ENCODE results near the gene SREBF1. TPM values are rescaled to one million over a fixed set of nuclear protein-coding genes. Genes with fewer than 3 reads are reported as not detected.
"Not testable (repeated sequence)": the region's sequence is repeated elsewhere in the genome, so short reads cannot be mapped to it uniquely, and the experiment has no call there.

Gene SREBF1
- total RNA-seq, 1 donor from 2014 or later: 12.6 TPM

GRCh38 chr17:17811381-17812210 lies 25.2 kb downstream of the SREBF1 start:
- no peak for DNase-seq

GRCh38 chr17:17810895-17811248 lies 25.9 kb downstream of the SREBF1 start:
- DNase-seq: no peak

GRCh38 chr17:17810084-17810894 lies 26.5 kb downstream of the SREBF1 start:
- no peak for DNase-seq

GRCh38 chr17:17809531-17810083 lies 27.2 kb downstream of the SREBF1 start:
- DNase-seq: no peak

GRCh38 chr17:17808706-17809432 lies 27.9 kb downstream of the SREBF1 start:
- no peak for DNase-seq

- DNase-seq: not testable (repeated sequence)
These were observed 28.6 kb downstream of the SREBF1 start for GRCh38 chr17:17808200-17808599.

- no peak for DNase-seq
These were observed 29.3 kb downstream of the SREBF1 start for GRCh38 chr17:17807440-17807839.

- no peak for DNase-seq
These were observed 30.0 kb downstream of the SREBF1 start for GRCh38 chr17:17806611-17807274.

- DNase-seq: no peak
These were observed 30.8 kb downstream of the SREBF1 start for GRCh38 chr17:17806035-17806434.

- DNase-seq: no peak
These were observed 31.2 kb downstream of the SREBF1 start for GRCh38 chr17:17805575-17805974.

- DNase-seq: no peak
These were observed 32.8 kb downstream of the SREBF1 start for GRCh38 chr17:17804007-17804406.

GRCh38 chr17:17801800-17802481 lies 34.8 kb downstream of the SREBF1 start:
- no peak for DNase-seq

GRCh38 chr17:17800504-17801021 lies 36.2 kb downstream of the SREBF1 start:
- no peak for DNase-seq

- DNase-seq: no peak
These were observed 38.1 kb downstream of the SREBF1 start for GRCh38 chr17:17798573-17799255.

- DNase-seq: no peak
These were observed 38.7 kb downstream of the SREBF1 start for GRCh38 chr17:17798010-17798556.

- no peak for DNase-seq
These were observed 39.5 kb downstream of the SREBF1 start for GRCh38 chr17:17797119-17797809.

- no peak for DNase-seq
These were observed 40.1 kb downstream of the SREBF1 start for GRCh38 chr17:17796787-17797061.

- no peak for DNase-seq
These were observed 40.6 kb downstream of the SREBF1 start for GRCh38 chr17:17795946-17796786.

- no peak for DNase-seq
These were observed 41.5 kb downstream of the SREBF1 start for GRCh38 chr17:17795296-17795695.
